Smooth muscle cell (in vitro differentiated cells): ENCODE results near the gene SERHL2. TPM values are rescaled to one million over a fixed set of nuclear protein-coding genes. Genes with fewer than 3 reads are reported as not detected.
"Not testable (repeated sequence)": the region's sequence is repeated elsewhere in the genome, so short reads cannot be mapped to it uniquely, and the experiment has no call there.

Experiments
- DNase-seq: peaks from one replicate; lab custom pipeline; 2025; ENCODE audit not compliant: unreplicated experiment; lab: John Stamatoyannopoulos, UW
- H2AFZ ChIP-seq: fragments of 200-600 bp; sonication (generic); 2 replicates; pipeline ENCODE4 v1.6.0; 2016; ENCODE audit warnings: antibody characterized with exemption, low read depth, mild to moderate bottlenecking
- H3F3A ChIP-seq: fragments of 200-600 bp; sonication (generic); 2 replicates; pipeline ENCODE4 v1.6.0; 2017; ENCODE audit warnings: antibody characterized with exemption, low read depth
- H3K27ac ChIP-seq: fragments of 200-600 bp; sonication (generic); 2 replicates; pipeline ENCODE4 v1.5.1; 2016; ENCODE audit warnings: low read depth, mild to moderate bottlenecking
- H3K27me3 ChIP-seq: fragments of 200-600 bp; sonication (generic); 2 replicates; pipeline ENCODE4 v1.6.1; 2016; ENCODE audit warnings: low read depth, mild to moderate bottlenecking
- H3K36me3 ChIP-seq: fragments of 200-600 bp; sonication (generic); 2 replicates; pipeline ENCODE4 v1.5.1; 2016; ENCODE audit warnings: low read depth
- H3K4me1 ChIP-seq: fragments of 200-600 bp; sonication (generic); 2 replicates; pipeline ENCODE4 v1.5.1; 2016; ENCODE audit warnings: low read depth
- H3K4me2 ChIP-seq: fragments of 200-600 bp; sonication (generic); 2 replicates; pipeline ENCODE4 v1.6.0; 2016; ENCODE audit warnings: mild to moderate bottlenecking
- H3K4me3 ChIP-seq: fragments of 200-600 bp; sonication (generic); 2 replicates; pipeline ENCODE4 v1.5.1; 2016; ENCODE audit warnings: mild to moderate bottlenecking
- H3K79me2 ChIP-seq: fragments of 200-600 bp; sonication (generic); 2 replicates; pipeline ENCODE4 v1.6.0; 2016; ENCODE audit warnings: low read depth, mild to moderate bottlenecking
- H3K9ac ChIP-seq: fragments of 200-600 bp; sonication (generic); 2 replicates; pipeline ENCODE4 v1.6.0; 2016; ENCODE audit warnings: low read depth
- H3K9me3 ChIP-seq: fragments of 200-600 bp; sonication (generic); replicated peaks from 2 replicates; pipeline ENCODE4 v1.5.1; 2016; ENCODE audit warnings: low read depth
- H4K20me1 ChIP-seq: fragments of 200-600 bp; sonication (generic); 2 replicates; pipeline ENCODE4 v1.6.0; 2016; ENCODE audit warnings: low read depth
- WGBS: methylation state at CpG from one replicate; pipeline ENCODE4 v1.1.7; 2016; ENCODE audit warnings: low lambda C conversion rate; 5-methylcytosine and 5-hydroxymethylcytosine counted together
- polyA plus RNA-seq: library from polyadenylated mRNA; unstranded; fragments of >200 nt; fragmentation: Nextera tagmentation; extraction: Ambion mirVana; gene quantifications from 2 replicates; pipeline ENCODE4 v1.2.1, GENCODE V29; 2016
- total RNA-seq: library from RNA; depleted of rRNA; stranded (reverse); fragments of >200 nt; gene quantifications from 2 replicates; pipeline ENCODE4 v1.2.3, GENCODE V29; 2014
- TF ChIP-seq, protein P1 (sequence below): fragments of 200-600 bp; sonication (generic); IDR thresholded peaks from 2 replicates; pipeline ENCODE4 v1.5.1; 2017; ENCODE audit warnings: borderline replicate concordance, mild to moderate bottlenecking, antibody characterized with exemption; ENCODE audit not compliant: insufficient read depth, poor library complexity, severe bottlenecking

SERHL2 gene
- total and polyA plus RNA-seq, 2 experiments from 2014 or later: 1.3 to 4.6 TPM

DNA sequence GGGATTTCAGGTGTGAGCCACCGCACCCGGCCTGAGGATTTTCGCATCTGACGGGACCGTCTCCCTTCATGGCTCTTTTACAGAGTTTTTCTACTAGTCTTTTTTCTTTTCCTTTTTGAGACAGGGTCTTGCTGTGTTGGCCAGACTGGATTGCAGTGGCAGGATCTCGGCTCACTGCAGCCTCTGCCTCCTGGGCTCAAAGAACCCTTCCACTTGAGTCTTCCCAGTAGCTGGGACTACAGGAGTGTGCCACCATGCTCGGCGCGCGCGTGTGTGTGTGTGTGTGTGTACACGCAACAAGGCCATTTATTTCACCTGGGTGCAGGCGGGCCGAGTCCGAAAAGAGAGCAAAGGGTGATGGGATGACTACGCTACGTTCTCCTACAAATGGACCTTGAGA lies 10.9 kb downstream of the SERHL2 start:
- DNase-seq: no peak
- TF ChIP-seq, protein P1, sequence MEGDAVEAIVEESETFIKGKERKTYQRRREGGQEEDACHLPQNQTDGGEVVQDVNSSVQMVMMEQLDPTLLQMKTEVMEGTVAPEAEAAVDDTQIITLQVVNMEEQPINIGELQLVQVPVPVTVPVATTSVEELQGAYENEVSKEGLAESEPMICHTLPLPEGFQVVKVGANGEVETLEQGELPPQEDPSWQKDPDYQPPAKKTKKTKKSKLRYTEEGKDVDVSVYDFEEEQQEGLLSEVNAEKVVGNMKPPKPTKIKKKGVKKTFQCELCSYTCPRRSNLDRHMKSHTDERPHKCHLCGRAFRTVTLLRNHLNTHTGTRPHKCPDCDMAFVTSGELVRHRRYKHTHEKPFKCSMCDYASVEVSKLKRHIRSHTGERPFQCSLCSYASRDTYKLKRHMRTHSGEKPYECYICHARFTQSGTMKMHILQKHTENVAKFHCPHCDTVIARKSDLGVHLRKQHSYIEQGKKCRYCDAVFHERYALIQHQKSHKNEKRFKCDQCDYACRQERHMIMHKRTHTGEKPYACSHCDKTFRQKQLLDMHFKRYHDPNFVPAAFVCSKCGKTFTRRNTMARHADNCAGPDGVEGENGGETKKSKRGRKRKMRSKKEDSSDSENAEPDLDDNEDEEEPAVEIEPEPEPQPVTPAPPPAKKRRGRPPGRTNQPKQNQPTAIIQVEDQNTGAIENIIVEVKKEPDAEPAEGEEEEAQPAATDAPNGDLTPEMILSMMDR: no peak
- Histone ChIP-seq H3K4me1 (no peaks in the 10 kb centered on the region), H3K27me3 (no peaks in the 10 kb centered on the region), H3F3A (no peaks in the 10 kb centered on the region), H3K79me2 (no peaks in the 10 kb centered on the region), H3K27ac (no peak overlapping the region), H3K4me3 (no peak overlapping the region), H4K20me1 (no peaks in the 10 kb centered on the region), H3K36me3 (no peaks in the 10 kb centered on the region), H3K9me3 (no peaks in the 10 kb centered on the region), H3K4me2 (no peak overlapping the region), H2AFZ (no peak overlapping the region), H3K9ac (no peak overlapping the region)
- WGBS: 97% methylated on average over 17 of the region's 17 CpGs

DNA sequence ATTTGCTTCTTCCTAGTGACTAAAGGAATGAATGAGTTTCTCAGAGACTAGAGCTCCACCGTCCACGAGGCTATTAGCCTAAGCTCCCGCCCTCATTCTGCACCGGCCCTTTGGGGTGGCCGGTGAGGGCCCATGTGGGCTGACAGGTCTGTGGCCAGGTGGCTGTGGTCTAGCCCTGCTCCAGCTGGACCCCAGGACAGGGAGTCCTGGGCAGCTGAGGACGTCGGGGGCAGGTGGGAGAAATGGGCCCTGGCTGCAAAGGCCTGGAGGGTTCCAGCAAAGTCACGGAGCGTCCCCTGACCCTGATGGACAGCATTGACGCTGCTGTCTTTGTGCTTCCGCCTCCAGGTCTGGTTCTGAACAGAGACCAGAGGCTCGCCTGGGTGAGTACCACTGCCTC lies 12.2 kb downstream of the SERHL2 start:
- H3K36me3 ChIP-seq: no peaks in the 10 kb centered on the region
- TF ChIP-seq, protein P1: no peak
- no peaks in the 10 kb centered on the region for H3K27me3 ChIP-seq
- no peaks in the 10 kb centered on the region for H3K9me3 ChIP-seq
- no peak overlapping the region for H3K27ac ChIP-seq
- no peaks in the 10 kb centered on the region for H4K20me1 ChIP-seq
- no peaks in the 10 kb centered on the region for H3F3A ChIP-seq
- H3K79me2 ChIP-seq: no peaks in the 10 kb centered on the region
- H3K4me3 ChIP-seq: no peak overlapping the region
- no peak for DNase-seq
- H3K4me1 ChIP-seq: no peaks in the 10 kb centered on the region
- WGBS: 93% methylated on average over 12 of the region's 12 CpGs
- no peak overlapping the region for H3K9ac ChIP-seq
- no peak overlapping the region for H2AFZ ChIP-seq
- no peak overlapping the region for H3K4me2 ChIP-seq

DNA sequence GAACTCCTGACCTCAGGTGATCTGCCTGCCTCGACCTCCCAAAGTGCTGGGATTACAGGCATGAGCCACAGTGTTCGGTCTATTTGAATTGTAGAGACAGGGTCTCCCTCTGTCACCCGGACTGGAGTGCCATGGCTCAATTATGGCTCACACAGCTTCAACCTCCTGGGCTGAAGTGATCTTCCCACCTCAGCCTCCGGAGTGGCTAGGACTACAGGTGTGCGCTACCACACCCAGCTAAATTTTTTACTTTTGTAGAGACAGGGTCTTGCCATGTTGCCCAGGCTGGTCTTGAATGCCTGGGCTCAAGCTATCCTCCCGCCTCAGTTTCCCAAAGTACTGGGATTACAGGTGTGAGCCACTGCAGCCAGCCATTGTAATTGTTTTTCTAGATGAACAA lies 14.2 kb downstream of the SERHL2 start:
- WGBS: 76% methylated on average over 6 of the region's 6 CpGs
- H3K36me3 ChIP-seq, DNase-seq, H3K4me2 ChIP-seq, H3K4me1 ChIP-seq, H3K9ac ChIP-seq, H3F3A ChIP-seq, H3K27me3 ChIP-seq, H3K9me3 ChIP-seq, H3K79me2 ChIP-seq, H2AFZ ChIP-seq, H4K20me1 ChIP-seq, H3K4me3 ChIP-seq, H3K27ac ChIP-seq: not testable (repeated sequence)

DNA sequence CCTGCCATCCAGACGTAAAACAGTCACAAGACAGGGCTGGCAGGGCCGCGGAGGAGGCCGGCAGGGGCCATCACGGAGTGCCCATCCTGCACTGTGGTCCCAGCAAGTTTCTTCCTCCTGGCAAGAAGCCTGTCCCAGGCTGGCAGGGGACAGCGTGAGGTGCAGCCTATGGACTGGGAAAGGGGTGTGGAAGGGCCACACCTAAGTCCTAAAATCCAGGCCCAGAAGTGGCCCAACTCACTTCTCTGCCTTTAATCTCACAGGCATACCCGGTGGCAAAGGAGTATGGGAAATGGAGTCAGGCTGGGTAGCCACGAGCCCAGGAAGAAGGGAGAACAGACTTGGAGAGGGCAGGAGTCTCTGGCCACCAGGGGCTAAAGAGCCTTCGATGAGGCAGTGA lies 16.8 kb downstream of the SERHL2 start:
- not testable (repeated sequence) for H4K20me1 ChIP-seq, H3K4me1 ChIP-seq, H3K9ac ChIP-seq, H3K4me2 ChIP-seq, H3K36me3 ChIP-seq, H2AFZ ChIP-seq, H3K27me3 ChIP-seq, H3K27ac ChIP-seq, H3K9me3 ChIP-seq, H3K79me2 ChIP-seq, H3F3A ChIP-seq, H3K4me3 ChIP-seq, DNase-seq
- 85% methylated on average over 9 of the region's 9 CpGs for WGBS

DNA sequence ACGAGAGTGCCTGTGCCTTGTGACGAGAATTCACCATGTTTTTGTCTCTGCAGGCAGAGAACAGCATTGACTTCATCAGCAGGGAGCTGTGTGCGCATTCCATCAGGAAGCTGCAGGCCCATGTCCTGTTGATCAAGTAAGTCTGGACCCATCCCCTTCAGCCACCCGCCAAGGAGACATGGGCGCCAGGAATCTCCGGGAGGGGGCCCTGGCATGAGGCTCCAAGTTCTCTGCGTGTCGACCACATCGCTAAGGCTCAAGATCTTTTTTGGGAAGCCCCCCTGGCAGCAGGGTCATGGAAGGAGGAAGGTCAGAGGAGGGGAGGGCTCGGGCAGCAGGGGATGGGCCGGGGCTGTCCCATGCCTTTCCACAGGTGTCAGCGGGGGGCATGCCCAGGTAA lies 17.3 kb downstream of the SERHL2 start:
- not testable (repeated sequence) for DNase-seq, H3K36me3 ChIP-seq, H2AFZ ChIP-seq, H3F3A ChIP-seq, H3K4me3 ChIP-seq, H3K27me3 ChIP-seq, H3K27ac ChIP-seq, H4K20me1 ChIP-seq, H3K9ac ChIP-seq, H3K4me1 ChIP-seq, H3K4me2 ChIP-seq, H3K9me3 ChIP-seq, H3K79me2 ChIP-seq
- 89% methylated on average over 12 of the region's 12 CpGs for WGBS

DNA sequence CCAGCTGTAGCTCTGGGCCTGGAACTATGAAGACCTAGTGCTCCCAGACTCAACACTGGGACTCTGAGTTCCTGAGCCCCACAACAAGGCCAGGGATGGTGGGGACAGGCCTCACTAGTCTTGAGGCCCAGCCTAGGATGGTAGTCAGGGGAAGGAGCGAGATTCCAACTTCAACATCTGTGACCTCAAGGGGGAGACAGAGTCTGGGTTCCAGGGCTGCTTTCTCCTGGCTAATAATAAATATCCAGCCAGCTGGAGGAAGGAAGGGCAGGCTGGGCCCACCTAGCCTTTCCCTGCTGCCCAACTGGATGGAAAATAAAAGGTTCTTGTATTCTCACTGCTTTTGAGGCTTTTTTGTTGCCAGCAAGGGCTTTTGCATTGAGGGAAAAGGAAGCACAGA lies 20.3 kb downstream of the SERHL2 start:
- H2AFZ ChIP-seq, H3K27me3 ChIP-seq, H4K20me1 ChIP-seq, H3K4me1 ChIP-seq, H3K36me3 ChIP-seq, H3K9ac ChIP-seq, H3K4me2 ChIP-seq, H3F3A ChIP-seq, H3K27ac ChIP-seq, H3K79me2 ChIP-seq, H3K9me3 ChIP-seq, DNase-seq, H3K4me3 ChIP-seq: not testable (repeated sequence)
- WGBS: 83% methylated on average over 1 of the region's 1 CpG

DNA sequence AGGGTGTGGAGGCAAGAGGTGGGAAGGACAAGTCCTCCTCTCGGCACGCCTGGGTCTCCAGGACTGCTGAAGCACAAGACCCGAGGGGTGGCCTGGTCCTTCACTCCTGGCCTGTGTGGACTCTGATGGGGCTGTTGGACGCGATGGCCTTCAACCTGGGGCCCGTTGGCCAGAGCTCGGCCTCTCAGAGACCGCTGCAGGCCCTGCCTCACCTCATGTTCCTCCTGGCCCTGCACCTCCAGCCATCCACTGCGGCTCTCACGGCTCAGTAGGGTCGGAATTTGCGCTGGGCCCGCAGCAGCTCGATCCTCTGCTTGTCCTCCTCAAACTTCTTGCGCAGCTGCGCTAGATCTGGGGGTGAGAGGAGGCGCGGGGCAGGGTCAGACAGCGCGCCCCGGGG lies 20.7 kb downstream of the SERHL2 start:
- not testable (repeated sequence) for H3F3A ChIP-seq, H3K36me3 ChIP-seq, H3K79me2 ChIP-seq, H4K20me1 ChIP-seq, H3K27ac ChIP-seq, DNase-seq, H2AFZ ChIP-seq, H3K4me1 ChIP-seq, H3K9ac ChIP-seq, H3K4me2 ChIP-seq, H3K9me3 ChIP-seq, H3K27me3 ChIP-seq, H3K4me3 ChIP-seq
- WGBS: 95% methylated on average over 19 of the region's 21 CpGs
